GM12878 (cell line): ENCODE measurements around the gene NUP210. TPM values are rescaled to one million over a fixed set of nuclear protein-coding genes. Genes with fewer than 3 reads are reported as not detected.
A peak's percentile ranks its signal among the peaks of the same experiment; 100 is the strongest.

Source experiments
- ATAC-seq: fragments of 200-7000 bp; cut with Tn5 transposase; 3 replicates; pipeline ENCODE4 v1.9.1; 2020; ENCODE audit warnings: mild to moderate bottlenecking, moderate library complexity
- BruUV-seq: library from RNA; stranded (reverse); fragments of 400-500 nt; replicated peaks from 2 replicates; lab custom pipeline; 2021; lab: Mats Ljungman, UMichigan
- CTCF ChIA-PET: fragments of 300-600 bp; sonication (Branson Sonifier 250); formaldehyde crosslinking; extraction: SDS; loops from one replicate; lab custom pipeline; 2021; ENCODE audit warnings: inconsistent platforms; lab: Yijun Ruan, JAX
- POLR2A ChIA-PET: fragments of 350-600 bp; formaldehyde crosslinking; extraction: SDS; loops from one replicate; lab custom pipeline; 2021; ENCODE audit warnings: inconsistent platforms; lab: Charles Lee
- RAD21 ChIA-PET: fragments of 300-600 bp; sonication (Branson Sonifier 250); formaldehyde crosslinking; loops from one replicate; lab custom pipeline; 2023; ENCODE audit warnings: antibody characterized with exemption; ENCODE audit not compliant: unreplicated experiment; lab: Charles Lee
- SMC1A ChIA-PET: fragments of 300-600 bp; sonication (Branson Sonifier 250); formaldehyde crosslinking; loops from one replicate; lab custom pipeline; 2023; ENCODE audit not compliant: unreplicated experiment, uncharacterized antibody; lab: Charles Lee
- DNase-seq: peaks from one replicate; pipeline ENCODE4 v3.0.0-alpha.2; 2011; ENCODE audit warnings: low read depth, low spot score
- FAIRE-seq: peaks from 3 replicates; lab custom pipeline; 2011; peaks lifted over from hg19 to GRCh38; lab: Jason Lieb, UNC
- H2AFZ ChIP-seq: 2 replicates; pipeline ENCODE4 v1.6.0; 2011; ENCODE audit warnings: low read depth, low read length, control low read depth; ENCODE audit not compliant: control insufficient read depth
- H3K27ac ChIP-seq: 2 replicates; pipeline ENCODE4 v1.5.1; 2011; ENCODE audit warnings: control low read depth; ENCODE audit not compliant: control insufficient read depth, insufficient read depth
- H3K27me3 ChIP-seq, 2 experiments: replicated peaks in 1 of 2; 2 replicates each; pipeline versions ENCODE4 v1.6.0 to v1.6.1; 2011; ENCODE audit warnings: low read length in 1 of 2; ENCODE audit not compliant: control insufficient read depth in 2 of 2, insufficient read depth in 2 of 2
- H3K36me3 ChIP-seq, 2 experiments: 2 replicates each; pipeline ENCODE4 v1.5.1; 2011; ENCODE audit warnings: low read length in 1 of 2; ENCODE audit not compliant: control insufficient read depth in 2 of 2, insufficient read depth in 2 of 2
- H3K4me1 ChIP-seq: 2 replicates; pipeline ENCODE4 v1.6.1; 2011; ENCODE audit warnings: mild to moderate bottlenecking, low read length, moderate library complexity, mixed read lengths; ENCODE audit not compliant: control insufficient read depth, insufficient read depth
- H3K4me2 ChIP-seq: 2 replicates; pipeline ENCODE4 v1.6.0; 2011; ENCODE audit warnings: control low read depth; ENCODE audit not compliant: control insufficient read depth, insufficient read depth
- H3K4me3 ChIP-seq: fragments of 200-600 bp; sonication (generic); 2 replicates; pipeline ENCODE4 v1.5.1; 2016
- H3K79me2 ChIP-seq: 2 replicates; pipeline ENCODE4 v1.6.0; 2011; ENCODE audit warnings: low read length; ENCODE audit not compliant: control insufficient read depth, insufficient read depth
- H3K9ac ChIP-seq: 2 replicates; pipeline ENCODE4 v1.8.0; 2011; ENCODE audit warnings: low read length, control low read depth, mixed read lengths; ENCODE audit not compliant: control insufficient read depth, insufficient read depth
- H3K9me3 ChIP-seq: replicated peaks from 3 replicates; pipeline ENCODE4 v1.5.1; 2011; ENCODE audit warnings: mild to moderate bottlenecking, low read length; ENCODE audit not compliant: control insufficient read depth, insufficient read depth
- H4K20me1 ChIP-seq: 2 replicates; pipeline ENCODE4 v1.6.0; 2011; ENCODE audit not compliant: control insufficient read depth, insufficient read depth
- BHLHE40 ChIP-seq, 2 experiments: fragments of 450-650 bp in 1 of 2; IDR thresholded peaks; 2 replicates each; pipeline ENCODE4 v1.6.1; 2011 to 2017; ENCODE audit warnings: low read depth in 2 of 2, borderline replicate concordance in 1 of 2, improper control_type of control experiment in 1 of 2, low read length in 1 of 2, mild to moderate bottlenecking in 1 of 2
- SPI1 ChIP-seq: IDR thresholded peaks from 2 replicates; pipeline ENCODE4 v1.6.1; 2011; ENCODE audit warnings: low read depth, mild to moderate bottlenecking, low read length, moderate library complexity, borderline replicate concordance; ENCODE audit not compliant: insufficient read depth
- WGBS: methylation state at CpG from one replicate; pipeline ENCODE4 v1.1.6; 2016; ENCODE audit warnings: low lambda C conversion rate; ENCODE audit not compliant: insufficient replicate concordance, insufficient coverage; ENCODE audit errors: missing lambda C conversion rate; 5-methylcytosine and 5-hydroxymethylcytosine counted together
- in situ Hi-C: fragments of 300-500 bp; cut with MboI; formaldehyde crosslinking; loops from 9 replicates; pipeline ENCODE4 v1.14.3; 2018; ENCODE audit warnings: mixed read lengths
- intact Hi-C: fragments of 100-400 bp; cut with micrococcal nuclease; formaldehyde crosslinking; loops from one replicate; pipeline ENCODE4 v1.14.2; 2022; ENCODE audit not compliant: unreplicated experiment
- polyA plus RNA-seq, 11 experiments: library from polyadenylated mRNA; depleted of rRNA in 4 of 11; unstranded in 6 of 11; stranded (reverse) in 5 of 11; fragments of >200 nt; fragmentation: Nextera tagmentation in 4 of 11; fragmentation: Illumina TruSeq in 1 of 11; extraction: Ambion mirVana in 4 of 11; extraction: Trizol in 1 of 11; gene quantifications; 1 replicate in 1 of 11; 2 replicates in 10 of 11; pipeline versions ENCODE4 v1.2.1 to v1.2.3, GENCODE V29; 2011 to 2016; ENCODE audit warnings: inconsistent platforms in 2 of 11, missing spikeins in 2 of 11, low read depth in 1 of 11
- total RNA-seq, 4 experiments: library from RNA; depleted of rRNA in 3 of 4; stranded (reverse); fragments of >200 nt in 3 of 4; fragmentation: Illumina TruSeq in 1 of 4; extraction: Trizol in 1 of 4; gene quantifications; 2 replicates each; pipeline versions ENCODE4 v1.2.1 to v1.2.3, GENCODE V29; 2013 to 2021
- TF ChIP-seq, protein P1 (sequence below): fragments of 450-650 bp; IDR thresholded peaks from 2 replicates; pipeline ENCODE4 v1.6.1; 2016; ENCODE audit warnings: mild to moderate bottlenecking

The NUP210 gene
- total and polyA plus RNA-seq, 10 of the 15 experiments (the other 5 are each of a cell fraction or from before 2014, with no cell fraction given): 2.9 to 150 (median 76.0) TPM

DNA sequence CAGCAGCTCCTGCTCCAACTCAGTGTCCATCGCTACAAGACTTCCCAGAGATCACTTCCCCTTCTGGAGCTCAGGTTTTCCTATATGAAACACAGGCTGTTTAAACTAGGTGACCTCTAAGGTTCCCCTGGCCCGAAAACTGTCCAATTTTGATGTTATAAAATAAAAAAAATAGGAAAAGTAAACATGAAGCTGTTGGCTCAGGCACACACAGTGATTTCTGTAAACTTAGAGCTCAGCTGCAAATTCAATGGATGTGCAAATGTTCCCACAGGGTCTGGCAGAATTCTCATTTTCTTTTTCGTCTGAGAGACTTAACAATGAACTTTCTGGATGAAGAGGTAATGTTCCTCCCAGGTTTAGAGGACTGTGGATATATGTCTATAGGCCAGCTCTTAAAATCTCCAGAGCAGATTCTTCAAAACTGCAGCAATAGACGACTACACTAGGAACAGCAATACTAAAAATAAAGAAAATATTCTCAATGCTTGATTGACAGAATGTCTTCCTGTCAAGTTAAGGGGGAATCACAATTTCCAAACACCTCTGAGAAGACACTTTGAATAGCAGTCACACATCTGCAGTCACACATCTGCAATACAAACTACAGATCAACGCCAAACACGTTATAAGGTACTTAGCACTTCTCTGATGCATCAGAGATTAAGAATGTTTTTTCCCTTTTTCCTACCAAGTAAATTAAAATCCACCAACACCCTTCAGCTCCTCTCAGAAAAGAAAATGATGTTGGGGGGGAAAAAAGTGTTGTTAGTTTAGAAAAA is 2.8 kb downstream of the NUP210 start:
- intact Hi-C loops (loop anchor here (10.0 kb wide), 1 partner anchor 1017 kb away; no protein-coding TSS in a partner anchor), in situ Hi-C loops (no loop called here)
- Histone ChIP-seq H3K27me3 (no peaks in the 10 kb centered on the region), H2AFZ (no peak overlapping the region), H3K9ac (peak overlapping the region; percentile 98), H4K20me1 (peaks cover 13% of the 10 kb centered on the region; the same call in 1 of the 2 replicates), H3K36me3 (no peaks in the 10 kb centered on the region; a peak in 2 of 4 replicates), H3K4me2 (peak overlapping the region; percentile 85), H3K27ac (peak overlapping the region; percentile 98), H3K4me1 (peaks cover 58% of the 10 kb centered on the region), H3K4me3 (peak overlapping the region; percentile 80), H3K9me3 (no peaks in the 10 kb centered on the region), H3K79me2 (peaks cover 81% of the 10 kb centered on the region)
- ChIA-PET POLR2A (interaction anchor here (0.9 to 5.2 kb wide), 6 partner anchors 9 to 136 kb away, joined by 3 to 33 read pairs (median 4); no protein-coding TSS in a partner anchor), RAD21 (interaction anchor here (1.1 to 4.9 kb wide), 8 partner anchors 11 to 404 kb away, joined by 3 to 66 read pairs (median 6); no protein-coding TSS in a partner anchor), SMC1A (interaction anchor here (0.9 to 4.5 kb wide), 14 partner anchors 8 to 325 kb away, joined by 3 to 30 read pairs (median 6); no protein-coding TSS in a partner anchor), CTCF (interaction anchor here (0.6 to 8.0 kb wide), 17 partner anchors 9 to 527 kb away, joined by 3 to 99 read pairs (median 4); partner anchors contain the start of gene HDAC11)
- ATAC-seq (no peak), DNase-seq (no peak), FAIRE-seq (no peak)
- TSS peak; percentile 48 for BruUV-seq
- 23% methylated on average over 6 of the region's 6 CpGs for WGBS
- no peak for TF ChIP-seq BHLHE40 (IDR thresholded peaks at IDR 0.05; ENCODE audit: borderline replicate concordance in 1 of 2, low read depth in 2 of 2, low read length in 1 of 2)
- TF ChIP-seq, protein P1, sequence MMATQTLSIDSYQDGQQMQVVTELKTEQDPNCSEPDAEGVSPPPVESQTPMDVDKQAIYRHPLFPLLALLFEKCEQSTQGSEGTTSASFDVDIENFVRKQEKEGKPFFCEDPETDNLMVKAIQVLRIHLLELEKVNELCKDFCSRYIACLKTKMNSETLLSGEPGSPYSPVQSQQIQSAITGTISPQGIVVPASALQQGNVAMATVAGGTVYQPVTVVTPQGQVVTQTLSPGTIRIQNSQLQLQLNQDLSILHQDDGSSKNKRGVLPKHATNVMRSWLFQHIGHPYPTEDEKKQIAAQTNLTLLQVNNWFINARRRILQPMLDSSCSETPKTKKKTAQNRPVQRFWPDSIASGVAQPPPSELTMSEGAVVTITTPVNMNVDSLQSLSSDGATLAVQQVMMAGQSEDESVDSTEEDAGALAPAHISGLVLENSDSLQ: peak; percentile 66; the same call in 1 of the 2 replicates
- TF ChIP-seq SPI1: peak; percentile 28; the same call in 1 of the 2 replicates
